H1 (cell line): Measurements from ENCODE around the gene BMI1. TPM values are rescaled to one million over a fixed set of nuclear protein-coding genes. Genes with fewer than 3 reads are reported as not detected.

Source experiments
- CTCF ChIA-PET: fragments of 300-600 bp; sonication (Branson Sonifier 250); formaldehyde crosslinking; loops from one replicate; lab custom pipeline; 2021; ENCODE audit not compliant: partially characterized antibody; lab: Charles Lee
- POLR2A ChIA-PET: fragments of 300-600 bp; sonication (Branson Sonifier 250); formaldehyde crosslinking; loops from one replicate; lab custom pipeline; 2021; ENCODE audit warnings: inconsistent platforms; ENCODE audit not compliant: partially characterized antibody; lab: Charles Lee
- DNase-seq, 2 experiments: peaks; one replicate each; pipeline versions ENCODE4 v3.0.0 to v3.0.0-alpha.2; 2010 to 2022; ENCODE audit warnings: low spot score in 2 of 2, low read depth in 1 of 2, mixed read lengths in 1 of 2
- FAIRE-seq: peaks from 2 replicates; lab custom pipeline; 2011; peaks lifted over from hg19 to GRCh38; lab: Jason Lieb, UNC
- H2AFZ ChIP-seq: 2 replicates; pipeline ENCODE4 v1.8.1; 2012; ENCODE audit warnings: low read length, inconsistent platforms
- H2AK5ac ChIP-seq: 2 replicates; pipeline ENCODE4 v1.6.1; 2013; ENCODE audit warnings: low read depth, low read length
- H2BK120ac ChIP-seq: replicated peaks from 2 replicates; pipeline ENCODE3; 2013; ENCODE audit warnings: low read depth, low read length, inconsistent platforms
- H2BK12ac ChIP-seq: 2 replicates; pipeline ENCODE4 v1.6.1; 2013; ENCODE audit warnings: low read depth, low read length
- H2BK15ac ChIP-seq: 2 replicates; pipeline ENCODE4 v1.6.1; 2013; ENCODE audit warnings: low read length
- H2BK20ac ChIP-seq: 2 replicates; pipeline ENCODE4 v1.6.1; 2013; ENCODE audit warnings: low read length
- H2BK5ac ChIP-seq: 2 replicates; pipeline ENCODE4 v1.6.1; 2013; ENCODE audit warnings: low read depth, low read length
- H3K14ac ChIP-seq: 2 replicates; pipeline ENCODE4 v1.6.1; 2013; ENCODE audit warnings: inconsistent platforms; ENCODE audit not compliant: insufficient read length
- H3K18ac ChIP-seq: 2 replicates; pipeline ENCODE4 v1.6.1; 2013; ENCODE audit warnings: low read length; ENCODE audit errors: extremely low read depth
- H3K23ac ChIP-seq: 2 replicates; pipeline ENCODE4 v1.6.1; 2013; ENCODE audit warnings: inconsistent platforms; ENCODE audit not compliant: insufficient read length
- H3K23me2 ChIP-seq: 2 replicates; pipeline ENCODE4 v1.6.1; 2013; ENCODE audit warnings: low read depth, low read length
- H3K27ac ChIP-seq: 2 replicates; pipeline ENCODE4 v1.6.1; 2011; ENCODE audit warnings: low read depth, low read length, inconsistent platforms
- H3K27me3 ChIP-seq, 4 experiments: replicated peaks in 1 of 4; 1 replicate in 1 of 4; 2 replicates in 3 of 4; pipeline versions ENCODE4 v1.6.1 to v1.8.1; 2011 to 2013; ENCODE audit warnings: low read length in 3 of 4, mild to moderate bottlenecking in 3 of 4, inconsistent platforms in 2 of 4, mixed read lengths in 2 of 4, moderate library complexity in 1 of 4; ENCODE audit not compliant: control insufficient read depth in 3 of 4, insufficient read depth in 3 of 4; ENCODE audit errors: extremely low read depth in 1 of 4
- H3K36me3 ChIP-seq, 4 experiments: 2 replicates each; pipeline versions ENCODE4 v1.6.1 to v1.8.1; 2011 to 2013; ENCODE audit warnings: mild to moderate bottlenecking in 4 of 4, low read length in 3 of 4, moderate library complexity in 2 of 4, control low read depth in 1 of 4, inconsistent platforms in 1 of 4; ENCODE audit not compliant: insufficient read depth in 4 of 4, control insufficient read depth in 2 of 4
- H3K4ac ChIP-seq: replicated peaks from 2 replicates; pipeline ENCODE3; 2013; ENCODE audit warnings: low read length, low read depth, mixed read lengths, inconsistent platforms; ENCODE audit not compliant: insufficient read length
- H3K4me1 ChIP-seq, 4 experiments: replicated peaks in 1 of 4; 1 replicate in 1 of 4; 2 replicates in 3 of 4; pipeline versions ENCODE4 v1.6.1 to v1.8.1; 2011 to 2013; ENCODE audit warnings: low read length in 3 of 4, inconsistent platforms in 2 of 4, mixed read lengths in 1 of 4; ENCODE audit not compliant: insufficient read depth in 4 of 4, control insufficient read depth in 3 of 4
- H3K4me2 ChIP-seq, 2 experiments: 2 replicates each; pipeline versions ENCODE4 v1.6.1 to v1.8.1; 2011 to 2013; ENCODE audit warnings: low read depth in 2 of 2, low read length in 2 of 2, control low read depth in 1 of 2, inconsistent platforms in 1 of 2, mild to moderate bottlenecking in 1 of 2; ENCODE audit not compliant: insufficient read depth in 1 of 2
- H3K4me3 ChIP-seq, 4 experiments: fragments of 200-600, 300-600 bp in 1 of 4; sonication (generic), shearing (Covaris generic), sonication (Bioruptor Twin) in 1 of 4; 2 replicates each; pipeline versions ENCODE4 v1.5.1 to v1.8.1; 2011 to 2016; ENCODE audit warnings: low read length in 4 of 4, low read depth in 3 of 4, control low read depth in 2 of 4, inconsistent platforms in 2 of 4, mild to moderate bottlenecking in 2 of 4, mixed read lengths in 1 of 4, moderate library complexity in 1 of 4; ENCODE audit not compliant: insufficient read depth in 2 of 4; ENCODE audit errors: extremely low read depth in 1 of 4
- H3K56ac ChIP-seq: replicated peaks from 2 replicates; pipeline ENCODE3; 2013; ENCODE audit warnings: low read depth, mild to moderate bottlenecking, mixed read lengths, low read length, inconsistent platforms; ENCODE audit not compliant: insufficient read length
- H3K79me1 ChIP-seq: 2 replicates; pipeline ENCODE4 v1.6.1; 2013; ENCODE audit warnings: low read depth, low read length, control low read depth
- H3K79me2 ChIP-seq, 2 experiments: 2 replicates each; pipeline versions ENCODE4 v1.6.1 to v1.8.1; 2012 to 2013; ENCODE audit warnings: low read length in 2 of 2, mild to moderate bottlenecking in 2 of 2, inconsistent platforms in 1 of 2; ENCODE audit not compliant: insufficient read depth in 2 of 2, control insufficient read depth in 1 of 2
- H3K9ac ChIP-seq, 4 experiments: replicated peaks in 1 of 4; 1 replicate in 1 of 4; 2 replicates in 3 of 4; pipeline versions ENCODE4 v1.6.1 to v1.8.1; 2011 to 2013; ENCODE audit warnings: low read depth in 3 of 4, low read length in 3 of 4, control low read depth in 2 of 4, mild to moderate bottlenecking in 2 of 4, moderate library complexity in 2 of 4, inconsistent platforms in 1 of 4; ENCODE audit errors: extremely low read depth in 1 of 4
- H3K9me3 ChIP-seq, 2 experiments: 2 replicates each; pipeline versions ENCODE4 v1.6.1 to v1.8.1; 2012 to 2013; ENCODE audit warnings: mild to moderate bottlenecking in 2 of 2, moderate library complexity in 2 of 2, control low read depth in 1 of 2, inconsistent platforms in 1 of 2, low read depth in 1 of 2, low read length in 1 of 2, mixed read lengths in 1 of 2; ENCODE audit not compliant: insufficient read depth in 2 of 2
- H4K20me1 ChIP-seq, 2 experiments: replicated peaks in 1 of 2; 2 replicates each; pipeline versions ENCODE3 to v1.8.1; 2011 to 2013; ENCODE audit warnings: inconsistent platforms in 2 of 2, low read length in 2 of 2, mild to moderate bottlenecking in 1 of 2; ENCODE audit not compliant: insufficient read depth in 2 of 2, control insufficient read depth in 1 of 2
- H4K5ac ChIP-seq: 2 replicates; pipeline ENCODE4 v1.6.1; 2013; ENCODE audit warnings: low read length, low read depth, mixed read lengths, inconsistent platforms; ENCODE audit not compliant: insufficient read length
- H4K8ac ChIP-seq: 2 replicates; pipeline ENCODE4 v1.8.0; 2013; ENCODE audit warnings: mild to moderate bottlenecking, moderate library complexity, low read length, inconsistent platforms; ENCODE audit not compliant: insufficient read depth; ENCODE audit errors: extremely low read depth
- H4K91ac ChIP-seq: replicated peaks from 2 replicates; pipeline ENCODE3; 2013; ENCODE audit warnings: low read length, mixed read lengths, inconsistent platforms; ENCODE audit not compliant: insufficient read length
- CBX8 ChIP-seq: fragments of 300-800, 300-1000 bp; sonication (generic); IDR thresholded peaks from 2 replicates; pipeline ENCODE4 v1.7.1; 2016; ENCODE audit warnings: low read depth, low read length, borderline replicate concordance
- EZH2 ChIP-seq: fragments of 200-600 bp; sonication (generic); IDR thresholded peaks from 2 replicates; pipeline ENCODE4 v1.7.1; 2012; ENCODE audit warnings: low read depth, mild to moderate bottlenecking, moderate library complexity, low read length, inconsistent platforms; ENCODE audit not compliant: severe bottlenecking
- MAFK ChIP-seq: IDR thresholded peaks from 2 replicates; pipeline ENCODE4 v1.6.1; 2012; ENCODE audit warnings: low read depth, mild to moderate bottlenecking, improper control_type of control experiment, low read length
- POLR2AphosphoS5 ChIP-seq: IDR thresholded peaks from 2 replicates; pipeline ENCODE4 v1.6.1; 2011; ENCODE audit warnings: low read depth, low read length
- RBBP5 ChIP-seq: IDR thresholded peaks from 2 replicates; pipeline ENCODE4 v1.7.1; 2012; ENCODE audit warnings: low read depth, mild to moderate bottlenecking, inconsistent platforms, low read length, moderate library complexity, borderline replicate concordance
- SIRT6 ChIP-seq: IDR thresholded peaks from one replicate; pipeline ENCODE4 v1.7.1; 2012; ENCODE audit warnings: low read length, inconsistent platforms
- SIX5 ChIP-seq: IDR thresholded peaks from 2 replicates; pipeline ENCODE4 v1.6.1; 2011; ENCODE audit warnings: mild to moderate bottlenecking, low read depth, low read length
- SUZ12 ChIP-seq: fragments of 200-600 bp; sonication (generic); IDR thresholded peaks from 2 replicates; pipeline ENCODE4 v1.6.1; 2012; ENCODE audit warnings: mild to moderate bottlenecking, inconsistent platforms, low read length, moderate library complexity, mixed read lengths
- TAF7 ChIP-seq: optimal IDR thresholded peaks from 2 replicates; pipeline ENCODE3; 2011; ENCODE audit warnings: low read depth, mild to moderate bottlenecking, inconsistent platforms, low read length, moderate library complexity, borderline replicate concordance
- WGBS, 2 experiments: shearing (Covaris generic) in 1 of 2; methylation state at CpG; one replicate each; pipeline versions ENCODE4 v1.1.6 to v1.1.7; 2013 to 2015; ENCODE audit warnings: low lambda C conversion rate in 2 of 2, mixed read lengths in 2 of 2, inconsistent platforms in 1 of 2, low coverage in 1 of 2, missing lambda C conversion rate in 1 of 2; ENCODE audit not compliant: insufficient replicate concordance in 2 of 2, insufficient coverage in 1 of 2, insufficient read length in 1 of 2; ENCODE audit errors: extremely low coverage in 1 of 2, missing lambda C conversion rate in 1 of 2; 5-methylcytosine and 5-hydroxymethylcytosine counted together
- polyA plus RNA-seq, 7 experiments: library from polyadenylated mRNA; depleted of rRNA in 3 of 7; stranded (reverse) in 5 of 7; unstranded in 2 of 7; fragments of >200 nt in 5 of 7; fragments of 200-250 nt in 2 of 7; gene quantifications; 1 replicate in 5 of 7; 2 replicates in 1 of 7; 4 replicates in 1 of 7; pipeline versions ENCODE4 v1.2.1 to v1.2.3, GENCODE V29; 2011 to 2013; ENCODE audit warnings: missing spikeins in 2 of 7, mixed read lengths in 2 of 7
- total RNA-seq: library from RNA; stranded (reverse); fragmentation: NEBNext Ultra II Directional; extraction: Animal tissue kit (Norgen Biotek cat#: 25700); gene quantifications from 2 replicates; pipeline ENCODE4 v1.2.1, GENCODE V29; 2021
- TF ChIP-seq, protein P1 (sequence below): IDR thresholded peaks from 2 replicates; pipeline ENCODE4 v1.6.1; 2012; ENCODE audit warnings: low read length, inconsistent platforms

The BMI1 gene
- total and polyA plus RNA-seq, 2 of the 8 experiments (the other 6 are each of a cell fraction or from before 2014, with no cell fraction given): 2.8 to 10.7 TPM

DNA sequence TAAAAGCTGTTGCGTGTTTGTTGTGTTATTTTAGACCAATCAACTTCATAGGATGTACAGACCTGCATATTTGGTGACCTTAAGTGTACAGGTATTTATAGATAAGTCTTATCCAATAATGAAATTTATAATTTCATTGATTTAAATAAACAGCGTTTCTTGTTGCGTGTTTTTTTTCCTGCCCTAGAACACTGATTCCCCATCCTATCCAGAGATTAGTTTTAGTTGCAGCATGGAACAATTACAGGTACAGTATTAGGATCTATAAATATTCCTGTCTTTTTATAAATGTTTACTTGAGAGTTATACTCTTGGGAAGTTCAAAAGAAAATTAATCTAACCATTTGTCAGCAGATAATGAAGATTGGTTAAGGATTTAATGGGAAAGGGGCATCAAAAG, 2.1 kb upstream of the BMI1 start:
- Histone ChIP-seq H2AK5ac (no peak overlapping the region), H4K5ac (no peak overlapping the region), H4K20me1 (peaks cover 0 to 9% of the 10 kb centered on the region in 2 experiments), H2BK15ac (no peak overlapping the region), H3K27me3 (peaks cover 30 to 75% (median 51%) of the 10 kb centered on the region in 4 experiments), H3K9ac (no peak overlapping the region), H3K79me1 (no peaks in the 10 kb centered on the region), H2BK20ac (no peak overlapping the region), H3K9me3 (no peaks in the 10 kb centered on the region), H3K56ac (no peak overlapping the region), H2BK12ac (no peak overlapping the region), H2BK5ac (no peak overlapping the region), H3K4me2 (no peak overlapping the region), H4K8ac (no peak overlapping the region), H3K23me2 (peaks cover 9% of the 10 kb centered on the region), H3K36me3 (no peaks in the 10 kb centered on the region), H3K4me3 (no peak overlapping the region), H2BK120ac (no peak overlapping the region), H3K4me1 (peaks cover 3 to 8% (median 4%) of the 10 kb centered on the region in 4 experiments; a peak in 5 of 7 replicates), H3K23ac (no peak overlapping the region), H3K18ac (no peak overlapping the region), H3K79me2 (no peaks in the 10 kb centered on the region), H3K27ac (no peak overlapping the region), H2AFZ (no peak overlapping the region), H3K14ac (no peak overlapping the region), H4K91ac (no peak overlapping the region), H3K4ac (no peak overlapping the region)
- TF ChIP-seq, protein P1, sequence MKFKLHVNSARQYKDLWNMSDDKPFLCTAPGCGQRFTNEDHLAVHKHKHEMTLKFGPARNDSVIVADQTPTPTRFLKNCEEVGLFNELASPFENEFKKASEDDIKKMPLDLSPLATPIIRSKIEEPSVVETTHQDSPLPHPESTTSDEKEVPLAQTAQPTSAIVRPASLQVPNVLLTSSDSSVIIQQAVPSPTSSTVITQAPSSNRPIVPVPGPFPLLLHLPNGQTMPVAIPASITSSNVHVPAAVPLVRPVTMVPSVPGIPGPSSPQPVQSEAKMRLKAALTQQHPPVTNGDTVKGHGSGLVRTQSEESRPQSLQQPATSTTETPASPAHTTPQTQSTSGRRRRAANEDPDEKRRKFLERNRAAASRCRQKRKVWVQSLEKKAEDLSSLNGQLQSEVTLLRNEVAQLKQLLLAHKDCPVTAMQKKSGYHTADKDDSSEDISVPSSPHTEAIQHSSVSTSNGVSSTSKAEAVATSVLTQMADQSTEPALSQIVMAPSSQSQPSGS: no peak
- TF ChIP-seq EZH2: no peak
- no peak for TF ChIP-seq RBBP5
- TF ChIP-seq SIX5: no peak
- no peak for TF ChIP-seq TAF7
- no peak for TF ChIP-seq SIRT6
- no peak for TF ChIP-seq CBX8
- no peak for TF ChIP-seq POLR2AphosphoS5
- no peak for TF ChIP-seq MAFK
- no peak for TF ChIP-seq SUZ12
- WGBS, 2 experiments: 7% methylated on average over 3 of the region's 3 CpGs; no CpG with 5 or more reads in 1 of the 2 experiments
- DNase-seq: no peak
- no peak for FAIRE-seq
- ChIA-PET CTCF (no interaction called here), POLR2A (interaction anchor here (0.6 kb wide), 1 partner anchor 861 kb away, joined by 3 read pairs; no protein-coding TSS in a partner anchor)
